ENCODE data around the gene ZXDC. TPM values are rescaled to one million over a fixed set of nuclear protein-coding genes. Genes with fewer than 3 reads are reported as not detected.

The ZXDC gene
- total RNA-seq, 1 donor from 2014 or later, result 26.6 TPM

DNA sequence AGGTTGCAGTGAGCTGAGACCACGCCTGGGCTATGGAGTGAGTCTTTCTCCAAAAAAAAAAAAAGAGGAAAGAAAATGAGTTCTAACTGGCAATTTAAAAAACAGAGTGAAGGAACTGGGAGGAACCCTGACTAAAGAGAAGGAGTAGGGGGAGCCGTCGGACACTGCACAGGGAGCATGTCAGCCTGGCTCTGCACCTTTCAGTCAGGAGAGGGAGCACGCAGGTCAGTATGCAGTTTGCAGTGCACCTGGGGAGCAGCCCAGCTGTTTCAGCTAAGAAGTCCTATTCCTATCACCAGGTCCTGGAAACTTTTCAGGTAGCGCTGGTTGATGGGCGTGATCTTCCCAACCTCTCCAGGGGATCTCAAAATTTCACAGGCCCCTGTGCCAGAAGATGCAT lies 14.9 kb upstream of the ZXDC start:
- H3K4me1 Mint-ChIP-seq (ENCODE audit: low read depth), result peaks cover 11% of the 10 kb centered on the region
- no peak overlapping the region for H3K27ac Mint-ChIP-seq (ENCODE audit: unreplicated experiment)
- no peak overlapping the region for H3K4me3 Mint-ChIP-seq (ENCODE audit: unreplicated experiment)
- no peaks in the 10 kb centered on the region for H3K36me3 Mint-ChIP-seq (ENCODE audit: low read depth)
- TF ChIP-seq, protein P1, sequence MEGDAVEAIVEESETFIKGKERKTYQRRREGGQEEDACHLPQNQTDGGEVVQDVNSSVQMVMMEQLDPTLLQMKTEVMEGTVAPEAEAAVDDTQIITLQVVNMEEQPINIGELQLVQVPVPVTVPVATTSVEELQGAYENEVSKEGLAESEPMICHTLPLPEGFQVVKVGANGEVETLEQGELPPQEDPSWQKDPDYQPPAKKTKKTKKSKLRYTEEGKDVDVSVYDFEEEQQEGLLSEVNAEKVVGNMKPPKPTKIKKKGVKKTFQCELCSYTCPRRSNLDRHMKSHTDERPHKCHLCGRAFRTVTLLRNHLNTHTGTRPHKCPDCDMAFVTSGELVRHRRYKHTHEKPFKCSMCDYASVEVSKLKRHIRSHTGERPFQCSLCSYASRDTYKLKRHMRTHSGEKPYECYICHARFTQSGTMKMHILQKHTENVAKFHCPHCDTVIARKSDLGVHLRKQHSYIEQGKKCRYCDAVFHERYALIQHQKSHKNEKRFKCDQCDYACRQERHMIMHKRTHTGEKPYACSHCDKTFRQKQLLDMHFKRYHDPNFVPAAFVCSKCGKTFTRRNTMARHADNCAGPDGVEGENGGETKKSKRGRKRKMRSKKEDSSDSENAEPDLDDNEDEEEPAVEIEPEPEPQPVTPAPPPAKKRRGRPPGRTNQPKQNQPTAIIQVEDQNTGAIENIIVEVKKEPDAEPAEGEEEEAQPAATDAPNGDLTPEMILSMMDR (IDR thresholded peaks at IDR 0.05), result no peak
- H3K27me3 Mint-ChIP-seq (ENCODE audit: low read depth), result peaks cover 5% of the 10 kb centered on the region
- no peaks in the 10 kb centered on the region for H3K9me3 Mint-ChIP-seq (ENCODE audit: low read depth)
- peak; percentile 39 for DNase-seq (ENCODE audit: low spot score)

DNA sequence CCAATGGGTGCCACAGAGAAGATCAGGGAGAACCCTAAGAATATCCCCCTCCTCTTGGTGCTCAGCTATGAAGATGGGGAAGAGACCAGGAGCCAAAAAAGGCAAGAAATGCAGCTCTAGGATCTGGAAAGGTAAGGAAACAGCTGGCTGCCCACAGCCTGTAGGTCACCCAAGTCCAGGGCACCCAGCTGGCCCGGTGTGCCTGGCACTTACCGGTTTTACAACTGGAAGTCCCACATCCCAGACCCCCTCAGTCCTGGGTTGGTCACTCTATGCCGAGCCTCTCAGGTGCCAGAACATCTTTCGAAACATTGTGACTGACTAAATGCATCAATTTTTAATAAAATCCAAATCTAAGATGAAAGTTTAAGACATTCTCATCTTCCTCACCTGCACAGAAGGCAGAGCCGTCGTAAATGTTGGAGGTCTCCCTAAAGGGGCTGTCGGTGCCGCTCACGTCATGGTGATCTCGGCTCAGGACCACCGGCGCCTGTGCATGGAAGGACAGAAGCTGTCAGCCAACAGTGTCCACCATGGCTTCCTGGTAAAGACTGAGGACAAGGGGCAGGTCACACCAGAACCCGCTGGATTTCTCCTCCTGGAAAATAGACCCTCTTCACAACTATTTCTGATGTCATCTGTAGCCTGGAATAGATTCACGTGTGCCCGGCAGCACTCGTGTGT lies 13.3 kb upstream of the ZXDC start:
- no peak overlapping the region for H3K27ac Mint-ChIP-seq (ENCODE audit: unreplicated experiment)
- H3K36me3 Mint-ChIP-seq (ENCODE audit: low read depth), result no peaks in the 10 kb centered on the region
- peaks cover 11% of the 10 kb centered on the region for H3K4me1 Mint-ChIP-seq (ENCODE audit: low read depth)
- H3K27me3 Mint-ChIP-seq (ENCODE audit: low read depth), result peaks cover 5% of the 10 kb centered on the region
- no peak overlapping the region for H3K4me3 Mint-ChIP-seq (ENCODE audit: unreplicated experiment)
- no peaks in the 10 kb centered on the region for H3K9me3 Mint-ChIP-seq (ENCODE audit: low read depth)
- peak; percentile 88 for DNase-seq (ENCODE audit: low spot score)
- TF ChIP-seq, protein P1 (IDR thresholded peaks at IDR 0.05), result no peak

DNA sequence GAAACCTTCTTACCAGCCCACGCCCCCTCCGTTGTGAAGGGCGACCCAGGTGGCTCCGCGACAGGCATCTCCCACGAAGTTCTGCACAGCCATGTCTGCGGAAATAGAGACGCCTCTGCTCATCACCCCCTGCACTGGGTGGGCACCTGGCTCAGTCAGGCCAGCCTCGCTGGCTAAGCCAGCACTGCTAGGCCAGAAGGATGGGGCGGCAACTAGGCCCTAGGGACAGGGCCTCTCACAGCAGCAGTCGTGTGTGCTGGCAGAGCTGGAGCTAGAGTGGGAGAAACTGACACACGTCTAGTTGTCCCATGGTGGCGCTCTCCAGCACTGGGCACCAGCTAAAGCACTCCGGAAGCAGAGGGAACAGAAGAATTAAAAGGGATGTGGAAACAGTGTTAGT lies 12.5 kb upstream of the ZXDC start:
- no peaks in the 10 kb centered on the region for H3K36me3 Mint-ChIP-seq (ENCODE audit: low read depth)
- peaks cover 5% of the 10 kb centered on the region for H3K27me3 Mint-ChIP-seq (ENCODE audit: low read depth)
- no peak for DNase-seq (ENCODE audit: low spot score)
- H3K9me3 Mint-ChIP-seq (ENCODE audit: low read depth), result no peaks in the 10 kb centered on the region
- peaks cover 11% of the 10 kb centered on the region for H3K4me1 Mint-ChIP-seq (ENCODE audit: low read depth)
- TF ChIP-seq, protein P1 (IDR thresholded peaks at IDR 0.05), result no peak
- no peak overlapping the region for H3K27ac Mint-ChIP-seq (ENCODE audit: unreplicated experiment)
- no peak overlapping the region for H3K4me3 Mint-ChIP-seq (ENCODE audit: unreplicated experiment)

DNA sequence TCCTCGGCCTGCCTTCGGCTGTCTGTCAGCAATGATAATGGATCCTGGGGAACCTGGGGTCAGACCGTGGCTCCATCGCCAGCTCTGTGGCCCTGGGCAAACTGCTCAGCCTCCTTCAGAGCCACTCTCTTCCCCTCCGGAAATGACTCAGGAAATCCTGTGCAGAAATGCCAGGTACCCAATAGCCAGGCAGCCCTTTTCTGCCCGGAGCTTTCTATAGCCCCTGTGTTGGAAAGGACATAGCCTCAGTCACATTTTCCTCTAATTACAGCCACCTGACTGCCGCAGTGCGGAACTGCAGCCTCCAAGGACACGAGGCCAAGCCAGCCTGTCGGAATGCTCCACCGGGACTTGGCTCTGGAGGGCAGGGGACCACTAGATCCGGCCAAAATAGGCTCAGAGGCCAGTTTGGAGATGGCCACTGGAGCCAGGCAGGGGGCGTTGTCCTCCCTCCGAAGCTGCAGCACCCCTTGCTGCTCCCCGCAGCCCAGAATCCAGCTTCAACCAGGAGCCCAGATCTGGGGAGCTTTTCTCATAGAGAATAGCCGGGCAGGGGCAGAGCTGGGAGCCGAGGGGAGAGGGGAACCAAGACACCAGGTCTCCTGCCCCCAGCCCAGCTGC lies 11.6 kb upstream of the ZXDC start:
- H3K4me1 Mint-ChIP-seq (ENCODE audit: low read depth), result peaks cover 11% of the 10 kb centered on the region
- DNase-seq (ENCODE audit: low spot score), result peak; percentile 70
- no peaks in the 10 kb centered on the region for H3K36me3 Mint-ChIP-seq (ENCODE audit: low read depth)
- no peaks in the 10 kb centered on the region for H3K9me3 Mint-ChIP-seq (ENCODE audit: low read depth)
- peaks cover 5% of the 10 kb centered on the region for H3K27me3 Mint-ChIP-seq (ENCODE audit: low read depth)
- TF ChIP-seq, protein P1 (IDR thresholded peaks at IDR 0.05), result peak; percentile 46
- H3K27ac Mint-ChIP-seq (ENCODE audit: unreplicated experiment), result no peak overlapping the region
- H3K4me3 Mint-ChIP-seq (ENCODE audit: unreplicated experiment), result no peak overlapping the region

DNA sequence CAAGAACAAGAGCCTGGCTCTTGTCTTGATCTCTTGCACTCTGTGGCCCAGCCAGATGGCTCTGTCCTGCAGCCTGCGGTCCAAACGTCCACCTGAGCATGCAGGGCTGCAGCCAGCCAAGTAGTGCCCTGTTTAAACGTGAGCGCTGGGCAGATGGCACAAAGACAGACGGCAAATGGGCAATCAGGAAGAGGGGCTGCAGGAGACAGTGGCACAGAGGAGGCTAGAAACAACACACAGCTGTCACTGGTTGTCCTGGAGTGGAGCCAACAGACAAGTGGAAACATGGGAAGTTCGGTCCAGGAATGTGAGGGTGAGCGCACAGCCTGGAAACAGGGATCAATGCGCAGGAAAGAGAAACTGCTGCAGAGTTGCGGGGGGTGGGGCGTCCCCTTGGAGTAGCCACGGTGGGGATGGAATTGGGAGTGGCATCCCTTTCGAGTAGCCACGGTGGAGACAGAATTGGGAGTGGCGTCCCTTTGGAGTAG lies 10.7 kb upstream of the ZXDC start:
- no peaks in the 10 kb centered on the region for H3K9me3 Mint-ChIP-seq (ENCODE audit: low read depth)
- no peak overlapping the region for H3K27ac Mint-ChIP-seq (ENCODE audit: unreplicated experiment)
- H3K4me1 Mint-ChIP-seq (ENCODE audit: low read depth), result peaks cover 16% of the 10 kb centered on the region
- DNase-seq (ENCODE audit: low spot score), result peak; percentile 60
- no peaks in the 10 kb centered on the region for H3K36me3 Mint-ChIP-seq (ENCODE audit: low read depth)
- H3K27me3 Mint-ChIP-seq (ENCODE audit: low read depth), result peaks cover 5% of the 10 kb centered on the region
- no peak overlapping the region for H3K4me3 Mint-ChIP-seq (ENCODE audit: unreplicated experiment)
- TF ChIP-seq, protein P1 (IDR thresholded peaks at IDR 0.05), result no peak

Measured in chondrocyte (in vitro differentiated cells).